Dedifferentiated amniotic fluid mesenchymal stem cell (primary cell): ENCODE data around the gene NKX2-1.
"Not testable (repeated sequence)": the region's sequence is repeated elsewhere in the genome, so short reads cannot be mapped to it uniquely, and the experiment has no call there.

ENCODE experiments used
- DNase-seq: peaks from one replicate; pipeline ENCODE4 v3.0.0-alpha.2; 2016; ENCODE audit errors: extremely low spot score

NKX2-1 gene

GRCh38 chr14:36505892-36506731 lies 13.9 kb downstream of the NKX2-1 start:
- no peak for DNase-seq

DNA sequence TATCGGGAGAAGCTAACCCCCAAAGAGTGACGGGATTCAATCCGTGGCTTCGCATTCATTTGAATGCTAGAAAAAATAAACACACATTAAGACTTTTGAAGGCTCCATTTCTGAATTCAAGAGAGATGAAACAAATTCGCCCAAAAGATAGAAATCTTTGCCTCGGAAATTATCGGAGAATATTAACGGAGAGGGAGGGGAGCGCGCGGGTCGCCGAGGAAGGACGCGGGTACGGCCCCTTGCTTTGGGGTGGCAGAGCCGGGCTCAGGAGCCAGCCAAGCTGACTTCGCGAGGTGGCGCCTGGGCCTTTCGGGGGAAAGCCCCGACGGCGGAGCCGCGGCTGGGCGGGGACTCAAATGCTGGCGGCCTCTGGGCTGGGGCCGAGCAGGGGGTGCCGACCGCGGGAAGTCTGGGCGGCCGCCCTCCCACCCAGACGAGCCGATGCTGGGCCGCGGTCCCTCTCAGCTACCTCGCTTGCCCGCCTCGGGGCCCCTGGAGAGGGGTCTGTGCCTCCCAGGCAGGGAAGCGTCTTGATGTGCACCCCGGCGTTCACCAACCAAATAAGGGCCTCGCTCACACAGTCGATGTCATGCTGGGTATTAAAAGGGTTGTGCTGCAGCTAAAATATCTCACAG lies 14.7 kb downstream of the NKX2-1 start:
- no peak for DNase-seq

GRCh38 chr14:36504771-36505175 lies 15.3 kb downstream of the NKX2-1 start:
- no peak for DNase-seq

GRCh38 chr14:36503771-36504741 lies 16.0 kb downstream of the NKX2-1 start:
- no peak for DNase-seq

DNA sequence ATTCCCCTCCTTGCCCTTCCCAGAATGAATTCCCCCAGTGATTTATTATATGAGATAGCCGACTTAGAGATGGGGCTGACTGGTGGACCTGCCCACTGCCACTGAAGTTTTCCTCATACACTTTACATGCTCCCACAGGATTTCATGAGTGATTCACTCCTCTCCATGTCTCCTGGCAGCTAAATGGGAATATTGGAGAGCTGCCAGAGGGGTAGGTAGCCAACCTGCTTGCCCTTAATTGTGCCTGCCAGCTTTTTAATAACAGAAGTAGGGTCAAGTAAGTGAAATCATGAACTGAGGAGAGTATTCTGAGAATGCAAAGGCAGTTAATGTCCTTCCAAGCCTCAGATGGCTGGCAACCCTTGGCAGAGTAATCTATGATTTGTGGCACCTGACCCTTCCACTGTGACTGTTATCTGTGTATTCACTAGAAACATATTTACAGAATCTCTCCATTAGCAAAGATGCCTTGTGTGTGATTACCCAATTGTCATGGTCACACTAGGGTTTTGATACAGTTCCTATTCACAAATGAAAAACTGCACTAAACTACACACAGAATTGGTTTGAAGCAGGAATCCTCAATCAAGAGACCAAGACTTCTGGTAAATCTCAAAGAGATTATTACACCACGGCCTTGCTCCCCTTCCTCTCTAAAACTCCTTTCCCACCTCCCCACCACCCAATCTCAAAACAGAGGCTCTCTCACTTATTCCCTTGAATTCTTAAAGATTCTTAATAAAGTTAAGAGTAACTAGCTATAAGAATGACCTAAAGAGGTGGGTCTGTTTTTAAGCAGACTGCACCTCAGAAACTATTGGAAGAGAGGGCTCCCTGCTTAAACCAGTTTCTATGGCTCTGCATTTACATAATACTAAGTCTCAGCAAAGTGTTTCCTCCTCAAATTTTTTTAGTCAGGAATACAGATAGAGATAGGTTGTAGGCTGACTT lies 17.2 kb downstream of the NKX2-1 start:
- DNase-seq, result no peak

- DNase-seq, result no peak
Observed at GRCh38 chr14:36498938-36499337, 21.1 kb downstream of the NKX2-1 start.

DNA sequence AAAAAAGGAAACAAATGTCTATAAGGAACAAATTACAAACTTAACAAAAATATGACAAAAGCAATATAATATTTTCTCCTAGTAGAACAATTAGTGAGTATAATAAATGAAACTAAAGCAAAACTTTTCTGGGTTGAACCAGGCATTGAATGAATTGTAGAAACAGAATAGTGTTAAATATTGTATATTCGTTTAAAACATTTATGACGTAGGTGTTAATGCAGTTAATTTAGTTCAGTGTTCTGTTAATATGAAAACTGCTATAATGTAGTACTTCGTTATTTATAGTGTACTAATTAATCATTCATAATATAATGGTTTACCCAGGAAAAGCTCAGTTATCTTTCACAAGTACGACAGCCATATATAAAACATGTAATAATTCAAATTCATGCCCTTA lies 23.7 kb downstream of the NKX2-1 start:
- DNase-seq, result no peak

GRCh38 chr14:36495666-36496065 lies 24.4 kb downstream of the NKX2-1 start:
- no peak for DNase-seq

DNA sequence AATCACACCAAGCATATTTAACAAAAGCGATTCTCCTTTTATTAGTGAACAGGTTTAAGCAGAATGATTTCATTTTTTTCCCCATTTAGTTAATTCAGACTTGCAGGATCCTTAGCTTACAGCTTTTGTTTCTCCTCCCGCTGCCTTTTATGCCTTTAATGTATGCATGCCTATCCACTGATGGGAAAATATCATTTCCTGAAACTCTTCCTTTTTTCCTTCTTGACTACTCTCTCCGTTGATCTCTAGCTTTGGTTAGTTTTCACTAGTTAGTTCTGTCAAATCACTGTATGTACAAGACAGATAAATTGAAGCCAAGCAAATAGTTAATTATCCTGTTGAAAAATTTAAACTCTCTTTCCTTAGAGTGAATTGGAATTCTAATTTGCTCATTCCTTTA lies 26.3 kb downstream of the NKX2-1 start:
- DNase-seq, result no peak

DNA sequence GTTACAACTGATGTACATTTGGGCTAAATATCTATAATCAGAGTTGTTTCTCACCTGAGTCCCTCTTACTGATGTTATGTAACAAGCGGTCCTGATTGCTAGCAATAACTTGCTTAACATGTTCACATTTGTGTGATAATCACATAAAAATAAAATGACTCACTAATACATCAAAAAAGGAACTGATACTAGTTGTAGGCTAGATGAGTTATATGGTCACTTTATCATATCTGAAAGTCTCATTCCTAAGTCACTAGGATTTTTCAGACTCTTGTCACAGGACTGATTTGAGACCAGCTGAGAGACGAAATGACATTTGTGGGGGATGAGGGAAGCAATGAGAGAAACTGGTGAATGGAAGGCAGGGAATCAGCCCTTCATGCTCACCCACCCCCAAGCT lies 34.3 kb downstream of the NKX2-1 start:
- DNase-seq, result no peak

- no peak for DNase-seq
Observed at GRCh38 chr14:36479344-36479743, 40.7 kb downstream of the NKX2-1 start.

GRCh38 chr14:36478782-36479181 lies 41.2 kb downstream of the NKX2-1 start:
- no peak for DNase-seq

DNA sequence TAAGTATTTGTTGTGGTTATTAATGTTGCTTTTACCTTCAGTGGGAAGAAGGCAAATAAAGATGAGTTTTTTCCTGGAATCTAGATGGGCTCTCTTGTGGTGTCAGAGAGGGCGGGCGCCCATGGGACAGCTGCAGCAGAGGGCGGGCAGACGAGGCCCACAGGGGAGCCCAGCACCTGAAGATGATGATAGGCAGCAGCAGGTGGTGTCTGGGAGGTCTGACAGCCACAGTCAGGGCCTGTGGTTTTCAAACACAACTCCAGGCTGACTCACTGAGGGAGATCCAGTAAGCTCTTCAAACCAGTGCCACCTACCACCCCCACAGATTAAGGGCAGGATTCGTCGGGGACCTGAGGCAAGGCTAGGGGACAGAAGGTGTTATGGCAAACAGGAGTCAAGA lies 42.8 kb downstream of the NKX2-1 start:
- no peak for DNase-seq

- not testable (repeated sequence) for DNase-seq
Observed at GRCh38 chr14:36476061-36476460, 44.0 kb downstream of the NKX2-1 start.

DNA sequence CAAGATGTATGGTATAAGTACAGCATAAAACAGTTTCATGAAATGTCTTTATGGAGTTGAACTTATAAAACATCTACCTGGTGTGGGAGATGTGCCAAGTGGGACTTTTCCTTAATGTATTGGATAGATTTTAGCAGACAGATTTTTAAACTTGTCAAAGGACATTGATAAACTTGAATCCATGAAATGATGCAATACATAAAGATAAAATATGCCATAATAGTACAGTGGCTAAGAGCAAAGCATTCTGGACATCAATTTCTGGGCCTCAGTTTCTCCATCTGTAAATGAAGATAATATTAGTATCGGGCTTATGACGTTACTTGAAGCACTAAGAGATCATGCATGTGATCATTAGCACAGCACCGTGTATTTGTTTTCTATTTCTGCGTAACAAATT lies 45.4 kb downstream of the NKX2-1 start:
- DNase-seq, result no peak

DNA sequence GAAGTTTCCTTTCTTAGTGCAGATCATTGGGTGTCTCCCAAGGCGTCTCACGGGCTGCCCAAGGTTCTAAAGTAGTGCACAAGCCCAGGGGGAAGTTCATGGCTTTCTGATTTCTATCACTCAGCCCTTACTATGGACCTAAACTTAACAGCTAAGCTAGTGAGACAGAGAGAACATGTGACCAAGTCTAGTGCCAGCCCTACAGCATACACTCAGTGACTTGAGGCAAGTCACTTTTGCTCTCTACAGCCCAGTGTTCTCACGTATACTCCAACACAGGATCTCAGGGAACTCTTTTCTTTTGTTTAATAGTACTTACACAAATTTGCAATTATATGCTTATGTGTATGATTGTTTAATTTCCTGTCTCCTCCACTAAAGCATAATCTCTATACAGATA lies 48.6 kb downstream of the NKX2-1 start:
- DNase-seq, result no peak

GRCh38 chr14:36467332-36467731 lies 52.7 kb downstream of the NKX2-1 start:
- DNase-seq, result no peak
